PFSK-1 (cell line): ENCODE measurements around the gene RPS6KA2.

Experiments used
- FOXP2 ChIP-seq: optimal IDR thresholded peaks from 2 replicates; pipeline ENCODE3; 2011; ENCODE audit warnings: borderline replicate concordance, control low read depth, inconsistent platforms; ENCODE audit not compliant: insufficient read depth; ENCODE audit errors: extremely low read length, extremely low read depth
- POLR2AphosphoS5 ChIP-seq: IDR thresholded peaks from 2 replicates; pipeline ENCODE4 v1.6.1; 2012; ENCODE audit warnings: low read depth, mild to moderate bottlenecking, control low read depth, low read length, moderate library complexity
- REST ChIP-seq, 2 experiments: IDR thresholded peaks; 2 replicates each; pipeline versions ENCODE4 v1.6.1 to v1.8.0; 2011 to 2012; ENCODE audit warnings: low read depth in 2 of 2, low read length in 2 of 2, control low read depth in 1 of 2, inconsistent platforms in 1 of 2, mild to moderate bottlenecking in 1 of 2, moderate library complexity in 1 of 2; ENCODE audit not compliant: insufficient read depth in 1 of 2
- SIN3A ChIP-seq: IDR thresholded peaks from 2 replicates; pipeline ENCODE4 v1.6.1; 2012; ENCODE audit warnings: mild to moderate bottlenecking, low read length, moderate library complexity, borderline replicate concordance; ENCODE audit not compliant: insufficient read depth
- TAF1 ChIP-seq: IDR thresholded peaks from 2 replicates; pipeline ENCODE4 v1.6.1; 2012; ENCODE audit warnings: low read length, control low read depth, borderline replicate concordance; ENCODE audit not compliant: insufficient read depth

The RPS6KA2 gene

GRCh38 chr6:166642646-166643045 is 15.6 kb upstream of the RPS6KA2 start:
- TF ChIP-seq TAF1 (no peak), SIN3A (no peak), POLR2AphosphoS5 (no peak), REST (IDR thresholded peaks at IDR 0.05; ENCODE audit: insufficient read depth in 1 of 2, low read depth in 2 of 2, low read length in 2 of 2) (no peak), FOXP2 (no peak)

GRCh38 chr6:166640342-166641043 is 13.4 kb upstream of the RPS6KA2 start:
- TF ChIP-seq SIN3A (no peak), FOXP2 (no peak), REST (IDR thresholded peaks at IDR 0.05; ENCODE audit: insufficient read depth in 1 of 2, low read depth in 2 of 2, low read length in 2 of 2) (no peak), POLR2AphosphoS5 (no peak)

GRCh38 chr6:166639921-166640320 is 12.9 kb upstream of the RPS6KA2 start:
- no peak for TF ChIP-seq TAF1
- no peak for TF ChIP-seq SIN3A
- no peak for TF ChIP-seq POLR2AphosphoS5
- TF ChIP-seq REST (IDR thresholded peaks at IDR 0.05; ENCODE audit: insufficient read depth in 1 of 2, low read depth in 2 of 2, low read length in 2 of 2): no peak
- no peak for TF ChIP-seq FOXP2

- TF ChIP-seq SIN3A (no peak), REST (IDR thresholded peaks at IDR 0.05; ENCODE audit: insufficient read depth in 1 of 2, low read depth in 2 of 2, low read length in 2 of 2) (no peak), FOXP2 (no peak), TAF1 (no peak), POLR2AphosphoS5 (no peak)
Observed at GRCh38 chr6:166638573-166638964, 11.5 kb upstream of the RPS6KA2 start.
